HG02642 (cell line): Measurements from ENCODE around the gene PTBP2.
"Not testable (repeated sequence)": the region's sequence is repeated elsewhere in the genome, so short reads cannot be mapped to it uniquely, and the experiment has no call there.

Experiments
- ATAC-seq: cut with Tn5 transposase; IDR thresholded peaks from one replicate; pipeline ENCODE4 v1.9.1; 2021; ENCODE audit warnings: mild to moderate bottlenecking; ENCODE audit not compliant: unreplicated experiment, poor library complexity

The PTBP2 gene

DNA sequence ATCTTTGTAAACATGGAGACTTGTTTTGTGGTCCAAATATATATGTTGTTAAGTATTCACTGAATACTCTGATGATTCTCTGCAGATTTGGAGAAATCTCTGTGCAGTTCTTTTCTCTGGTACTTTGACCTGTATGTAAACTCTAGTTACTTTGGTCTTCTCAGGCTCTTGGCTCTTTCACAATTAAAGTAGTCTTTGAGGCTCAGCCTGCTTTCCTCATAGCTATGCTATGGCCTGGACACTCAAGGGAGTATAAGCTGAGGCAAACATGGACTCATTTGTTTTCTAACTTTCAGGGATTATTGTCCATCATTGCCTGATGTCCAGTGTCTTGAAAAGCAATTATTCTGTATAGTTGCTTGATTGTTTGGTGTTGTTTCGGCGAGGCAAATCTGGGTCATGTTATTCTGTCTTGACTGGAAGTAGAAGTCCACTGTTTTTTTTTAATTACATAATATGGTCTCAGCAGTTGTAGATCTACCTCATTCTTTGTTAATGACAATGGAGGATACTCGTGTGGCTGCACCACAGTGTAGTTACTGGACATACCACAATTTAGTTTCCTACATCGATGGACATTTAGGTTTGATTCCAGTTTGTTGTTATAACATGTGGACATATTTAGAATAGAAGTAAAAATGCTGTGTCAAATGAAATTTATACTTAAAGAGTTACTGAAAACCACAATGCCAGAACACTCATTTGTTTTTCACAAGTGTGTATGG, 9.2 kb downstream of the PTBP2 start:
- ATAC-seq: no peak

DNA sequence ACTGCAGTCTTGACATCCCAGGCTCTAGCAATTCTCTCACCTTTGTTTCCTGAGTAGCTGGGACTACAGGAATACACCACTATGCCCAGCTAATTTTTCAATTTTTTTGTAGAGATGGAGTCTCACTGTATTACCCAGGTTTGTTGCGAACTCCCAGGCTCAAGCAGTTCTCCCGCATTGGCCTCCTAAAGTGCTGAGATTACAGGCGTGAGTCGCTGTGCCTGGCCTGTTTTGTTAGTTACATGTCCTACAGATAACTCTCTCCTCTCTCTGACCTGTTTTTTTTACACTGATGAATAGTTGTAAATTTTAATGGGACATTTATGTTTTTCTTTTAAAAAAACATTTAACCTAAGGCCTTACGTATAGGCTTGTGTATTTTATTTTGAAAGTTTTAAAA, 19.8 kb downstream of the PTBP2 start:
- no peak for ATAC-seq

DNA sequence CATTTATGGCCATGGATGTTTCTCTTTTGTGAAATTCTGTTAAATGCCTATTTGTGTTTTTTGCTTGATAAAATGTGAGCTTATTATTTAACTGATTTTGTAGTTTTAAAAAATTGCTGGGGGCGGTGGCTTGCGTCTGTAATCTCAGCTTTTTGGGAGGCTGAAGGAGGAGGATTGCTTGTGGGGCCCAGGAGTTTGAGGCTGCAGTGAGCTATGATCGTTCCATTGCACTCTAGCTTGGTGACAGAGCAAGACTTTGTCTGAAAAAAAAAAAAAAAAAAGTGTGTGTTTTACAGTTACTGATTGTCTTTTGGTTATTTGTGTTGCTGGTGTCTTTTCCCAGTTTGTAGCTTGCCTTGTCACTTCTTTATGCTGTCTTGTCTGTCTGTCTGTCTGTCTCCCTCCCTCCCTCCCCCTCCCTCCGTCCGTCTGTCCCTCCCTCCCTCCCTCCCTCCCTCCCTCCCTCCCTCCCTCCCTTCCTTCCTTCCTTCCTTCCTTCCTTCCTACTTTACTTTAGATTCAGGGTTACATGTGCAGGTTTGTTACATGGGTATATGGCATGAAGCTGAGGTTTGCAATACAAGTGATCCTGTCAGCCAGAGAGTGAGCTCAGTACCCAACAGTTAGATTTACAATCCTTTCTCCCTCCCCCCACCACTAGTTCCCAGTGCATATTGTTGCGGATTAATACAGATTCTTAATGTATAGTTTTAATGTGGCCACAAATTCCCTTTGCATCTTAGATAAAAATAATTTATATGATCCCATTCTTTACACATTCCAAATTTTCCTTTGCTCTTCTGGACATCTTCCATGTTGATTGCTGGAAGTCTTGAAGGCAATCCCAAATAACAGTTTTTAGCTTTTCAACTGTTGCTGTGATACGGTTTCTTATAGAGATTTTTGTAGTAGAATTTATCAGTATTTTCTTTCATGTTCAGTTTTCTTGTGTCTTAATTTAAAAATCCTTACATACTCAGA, 25.1 kb downstream of the PTBP2 start:
- no peak for ATAC-seq

DNA sequence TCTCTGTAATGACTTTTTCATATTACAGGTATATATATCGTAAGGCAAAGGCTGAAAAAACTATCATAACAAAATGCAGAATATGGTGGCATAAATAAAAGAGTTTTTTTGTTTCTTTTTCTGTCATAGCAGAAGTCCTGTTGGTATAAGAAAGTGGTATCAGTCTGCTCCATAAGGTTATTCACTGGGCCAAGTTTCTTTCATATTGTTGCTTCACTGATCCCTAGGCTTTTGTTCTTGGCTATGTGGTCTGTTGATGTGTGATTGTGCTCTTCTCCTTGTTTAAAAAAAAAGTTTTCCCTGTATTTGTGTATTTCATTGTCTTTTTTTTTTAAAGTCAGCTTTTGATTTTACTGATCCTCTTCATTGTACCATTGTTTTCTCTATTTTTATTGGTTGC, 26.0 kb downstream of the PTBP2 start:
- no peak for ATAC-seq

DNA sequence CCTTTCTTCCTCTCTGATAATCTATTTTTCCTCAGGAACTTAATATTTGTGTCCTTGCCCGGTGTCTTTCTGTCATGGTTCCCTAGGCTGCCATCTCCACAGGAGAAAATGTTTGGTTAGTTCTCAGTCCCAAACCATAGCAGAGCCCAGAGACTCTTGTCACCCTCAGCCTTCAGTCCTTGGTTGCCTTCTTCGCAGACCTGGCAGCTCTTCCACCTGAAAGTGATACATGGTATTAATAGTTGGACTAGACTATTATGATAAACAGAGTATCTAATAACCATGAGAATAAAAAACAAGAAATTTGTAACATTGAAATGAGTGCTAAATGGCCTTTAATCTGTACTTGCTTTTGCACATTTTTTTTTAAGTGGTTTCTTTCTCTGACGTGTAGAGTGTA, 26.5 kb downstream of the PTBP2 start:
- no peak for ATAC-seq

DNA sequence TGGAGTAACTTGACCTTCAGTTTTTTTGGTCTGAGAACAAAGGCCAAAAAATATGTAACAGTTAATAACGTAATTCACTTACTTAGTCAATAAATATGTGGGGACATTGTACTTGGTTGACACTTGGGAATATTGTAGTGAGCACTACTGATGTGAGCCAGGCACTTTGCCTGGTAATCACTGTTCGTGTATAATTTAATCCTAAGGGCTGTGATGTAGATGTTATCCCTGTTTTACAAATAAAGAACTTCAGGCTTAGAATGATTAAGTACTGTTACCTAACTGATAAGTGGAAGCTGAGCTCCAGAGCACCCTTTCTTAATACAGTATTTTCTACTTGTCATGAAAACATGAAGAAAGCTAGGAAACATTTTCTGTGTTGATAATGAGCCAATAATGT, 28.0 kb downstream of the PTBP2 start:
- ATAC-seq: no peak

DNA sequence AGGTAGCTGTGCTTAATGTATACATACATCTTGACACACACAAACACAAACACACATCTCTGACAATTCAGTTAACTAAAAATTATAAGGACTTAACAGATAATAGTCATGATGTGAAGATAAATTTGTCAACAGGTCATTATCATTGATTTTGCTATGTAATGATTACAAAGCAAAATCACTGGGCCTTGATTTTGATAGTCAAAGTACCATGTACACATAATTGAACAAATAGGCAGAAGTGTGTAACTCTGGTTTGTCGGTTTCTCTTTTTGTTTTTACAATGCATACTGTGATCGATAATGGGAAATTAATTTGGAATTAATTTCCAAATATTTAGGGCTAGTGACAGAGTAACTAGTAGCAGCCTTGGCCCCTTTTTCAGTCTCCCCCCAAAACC, 30.8 kb downstream of the PTBP2 start:
- no peak for ATAC-seq

DNA sequence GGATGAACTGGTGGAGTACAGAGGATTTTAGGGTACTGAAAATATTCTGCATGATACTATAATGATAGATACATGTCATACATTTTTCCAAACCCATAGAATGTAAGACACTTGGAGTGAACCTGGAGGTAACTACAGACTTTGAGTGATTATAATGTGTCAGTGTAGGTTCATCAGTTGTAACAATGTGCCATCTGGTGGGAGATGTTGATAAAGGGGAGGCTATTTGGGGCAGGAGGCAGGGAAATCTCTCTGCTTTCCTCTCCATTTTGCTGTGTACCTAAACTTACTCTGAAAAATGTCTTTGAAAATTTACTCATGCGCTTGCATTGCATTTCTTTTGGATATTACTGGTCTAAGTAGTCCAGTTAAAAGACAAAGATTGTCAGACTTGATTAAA, 35.2 kb downstream of the PTBP2 start:
- ATAC-seq: no peak

DNA sequence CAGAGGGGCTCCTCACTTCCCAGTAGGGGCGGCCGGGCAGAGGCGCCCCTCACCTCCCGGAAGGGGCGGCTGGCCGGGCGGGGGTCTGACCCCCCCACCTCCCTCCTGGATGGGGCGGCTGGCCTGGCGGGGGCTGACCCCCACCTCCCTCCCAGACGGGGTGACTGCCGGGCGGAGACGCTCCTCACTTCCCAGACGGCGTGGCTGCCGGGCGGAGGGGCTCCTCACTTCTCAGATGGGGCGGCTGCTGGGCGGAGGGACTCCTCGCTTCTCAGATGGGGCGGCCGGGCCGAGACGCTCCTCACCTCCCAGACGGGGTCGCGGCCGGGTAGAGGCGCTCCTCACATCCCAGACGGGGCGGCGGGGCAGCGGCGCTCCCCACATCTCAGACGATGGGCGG, 41.0 kb downstream of the PTBP2 start:
- not testable (repeated sequence) for ATAC-seq

DNA sequence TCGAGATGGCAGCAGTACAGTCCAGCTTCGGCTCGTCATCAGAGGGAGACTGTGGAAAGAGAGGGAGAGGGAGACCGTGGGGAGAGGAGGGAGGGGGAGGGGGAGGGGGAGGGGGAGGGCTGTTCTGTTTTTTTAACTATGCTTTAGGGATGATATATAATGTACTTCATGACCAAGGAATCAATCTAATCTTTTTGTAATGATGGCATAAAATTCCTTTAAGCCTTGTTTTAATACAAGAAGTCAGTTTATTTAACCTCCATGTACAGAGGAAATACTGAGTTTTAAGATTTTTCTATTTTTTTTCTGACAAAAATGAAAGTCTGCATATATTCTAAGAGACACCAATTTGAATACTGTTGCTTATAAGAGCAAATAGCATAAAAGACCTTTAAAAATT, 41.9 kb downstream of the PTBP2 start:
- no peak for ATAC-seq

DNA sequence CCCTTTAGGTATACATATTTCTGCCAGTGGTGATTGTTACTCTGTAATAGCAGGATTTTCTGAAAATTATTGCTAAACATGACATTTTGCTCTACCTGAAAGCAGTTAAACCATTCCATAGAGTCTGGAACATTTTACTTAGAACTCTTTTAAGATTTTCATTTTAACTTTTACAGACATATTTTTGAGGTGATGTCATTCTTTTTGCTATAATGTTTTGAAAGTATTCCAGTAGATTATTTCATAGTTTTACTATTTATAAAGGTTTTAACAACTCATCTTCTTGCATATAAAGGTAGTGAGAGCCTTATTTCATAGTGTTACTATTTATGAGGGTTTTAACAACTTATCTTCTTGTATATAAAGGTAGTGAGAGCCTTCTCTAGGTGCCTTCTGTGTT, 42.9 kb downstream of the PTBP2 start:
- ATAC-seq: no peak

DNA sequence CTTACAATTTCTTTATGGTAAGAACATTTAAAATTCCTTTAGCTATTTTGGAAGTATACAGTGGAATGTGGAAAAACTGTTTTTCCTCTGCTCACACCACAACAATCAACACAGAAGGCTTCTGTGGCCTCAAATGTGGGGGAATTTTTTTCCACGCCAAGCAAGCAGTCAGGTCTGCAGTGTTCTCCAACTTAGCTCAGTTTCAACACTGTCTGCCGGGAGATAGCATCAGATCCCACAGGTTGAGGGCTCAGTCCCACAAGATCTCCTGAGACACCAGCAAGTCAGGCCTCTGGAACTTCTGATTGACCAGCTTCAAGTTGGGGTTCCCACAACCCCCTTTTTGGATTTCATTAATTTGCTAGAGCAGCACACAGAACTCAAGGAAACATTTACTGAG, 50.3 kb downstream of the PTBP2 start:
- ATAC-seq: no peak

DNA sequence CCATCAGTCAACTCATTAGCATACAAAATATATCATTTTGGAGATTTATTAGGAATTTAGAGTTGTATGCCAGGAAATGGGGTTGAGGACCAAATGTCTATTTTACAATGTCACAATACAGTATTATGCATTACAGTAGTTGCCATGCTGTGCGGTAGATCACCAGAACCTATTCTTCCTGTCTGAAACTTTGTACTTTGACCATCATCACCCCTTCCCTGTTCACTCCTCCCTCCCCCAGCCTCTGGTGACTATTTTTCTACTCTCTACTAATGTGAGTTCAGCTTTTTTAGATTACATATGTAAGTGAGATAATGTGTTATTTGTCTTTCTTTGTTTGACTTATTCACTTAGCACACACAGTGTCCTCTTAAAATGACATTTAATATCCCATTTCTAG, 50.8 kb downstream of the PTBP2 start:
- no peak for ATAC-seq

DNA sequence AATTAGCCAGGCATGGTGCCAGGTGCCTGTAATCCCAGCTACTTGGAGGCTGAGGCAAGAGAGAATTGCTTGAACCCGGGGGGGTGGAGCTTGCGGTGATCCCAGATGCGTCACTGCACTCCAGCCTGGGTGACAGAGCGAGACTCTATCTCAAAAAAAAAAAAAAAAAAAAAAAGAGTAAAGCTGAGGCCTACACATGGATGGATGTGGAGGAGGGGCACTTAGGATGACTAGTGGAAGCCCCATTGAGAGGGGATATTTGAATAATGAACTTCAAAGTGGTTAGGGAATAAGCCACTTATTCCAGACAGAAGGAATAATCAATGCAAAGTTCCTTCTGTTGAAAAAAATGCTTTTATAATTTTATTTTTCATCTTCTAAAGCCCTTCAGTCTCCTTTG, 51.4 kb downstream of the PTBP2 start:
- no peak for ATAC-seq

DNA sequence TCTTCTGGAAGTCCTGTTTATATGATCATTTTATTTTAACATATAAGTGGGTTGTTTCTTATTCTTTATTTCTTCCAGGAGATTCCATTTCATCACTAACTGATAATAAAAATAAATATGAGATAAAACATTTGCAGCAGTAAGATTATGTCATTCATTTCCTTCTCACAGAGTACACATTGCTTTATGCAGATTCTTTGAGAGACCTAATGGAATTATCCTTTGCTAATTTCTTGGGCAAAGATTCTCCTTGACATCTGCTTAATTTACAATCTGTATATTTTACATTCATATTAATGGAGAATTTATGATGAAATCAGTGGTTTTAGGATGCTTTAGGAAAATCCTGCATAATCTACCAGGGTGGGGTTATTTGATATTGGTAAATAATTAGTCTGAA, 60.6 kb downstream of the PTBP2 start:
- ATAC-seq: no peak

DNA sequence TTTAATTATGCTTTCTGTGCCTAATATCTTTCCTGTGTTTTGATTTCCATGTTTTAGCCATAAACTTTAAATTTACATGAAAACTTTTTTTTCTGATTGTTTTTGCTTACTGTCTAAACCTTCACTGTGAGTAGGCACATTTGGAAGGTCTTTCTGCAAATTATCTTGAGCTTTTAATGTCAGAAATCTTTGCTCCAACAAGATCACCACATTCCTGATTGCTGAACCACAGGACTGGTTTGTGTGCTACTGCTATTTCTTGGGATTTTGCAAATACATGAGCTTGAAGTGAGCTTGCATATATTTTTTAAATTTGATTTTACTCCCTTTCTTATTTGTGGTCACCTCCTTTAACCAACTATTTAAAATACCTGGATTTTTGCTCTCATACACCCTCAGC, 61.3 kb downstream of the PTBP2 start:
- no peak for ATAC-seq

DNA sequence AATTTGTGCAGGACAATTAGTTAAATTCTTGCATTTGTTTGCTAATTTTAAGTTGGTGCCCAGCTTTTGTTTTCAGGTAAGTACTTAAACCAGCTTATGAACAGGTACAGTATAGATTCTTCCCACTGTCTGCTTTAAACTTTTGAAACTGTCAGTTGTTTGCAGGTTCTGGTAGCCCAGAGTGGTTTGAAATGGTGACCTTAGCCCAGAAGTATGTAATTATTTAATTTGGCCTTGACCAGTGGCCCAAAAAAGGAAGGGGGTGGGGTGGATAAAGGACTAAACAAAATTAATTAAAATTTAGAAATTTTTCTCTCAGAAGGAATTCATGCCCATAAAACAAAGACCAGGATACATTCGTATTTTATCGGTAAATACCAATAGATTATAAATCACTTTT, 69.0 kb downstream of the PTBP2 start:
- ATAC-seq: no peak

DNA sequence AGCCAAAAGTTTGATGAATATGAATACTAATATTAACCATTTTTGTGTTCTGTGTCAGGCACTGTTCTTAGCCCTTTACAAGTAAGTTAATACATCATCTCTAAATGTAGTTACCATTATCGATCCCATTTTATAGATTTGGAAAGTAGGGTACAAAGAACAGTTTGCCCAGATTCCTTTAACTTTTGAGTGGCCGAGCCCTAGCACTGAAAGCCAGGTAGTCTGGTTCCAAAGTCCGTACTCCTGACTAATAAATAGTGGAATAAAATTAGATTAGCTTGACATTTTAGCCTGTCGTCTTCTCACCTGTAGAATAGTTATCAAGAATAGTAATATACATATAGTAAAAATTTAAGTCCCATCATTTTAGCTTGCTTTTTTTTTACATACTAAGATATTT, 70.6 kb downstream of the PTBP2 start:
- no peak for ATAC-seq

DNA sequence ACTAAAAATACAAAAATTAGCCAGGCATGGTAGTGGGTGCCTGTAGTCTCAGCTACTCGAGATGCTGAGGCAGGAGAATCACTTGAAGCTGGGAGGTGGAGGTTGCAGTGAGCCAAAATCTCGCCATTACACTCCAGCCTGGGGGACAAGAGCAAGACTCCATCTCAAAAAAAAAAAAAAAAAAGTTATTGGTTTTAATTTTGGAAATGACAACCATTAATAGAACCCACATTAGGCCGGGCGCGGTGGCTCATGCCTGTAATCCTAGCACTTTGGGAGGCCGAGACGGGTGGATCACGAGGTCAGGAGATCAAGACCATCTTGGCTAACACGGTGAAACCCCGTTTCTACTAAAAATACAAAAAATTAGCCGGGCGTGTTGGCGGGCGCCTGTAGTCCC, 80.1 kb downstream of the PTBP2 start:
- not testable (repeated sequence) for ATAC-seq

DNA sequence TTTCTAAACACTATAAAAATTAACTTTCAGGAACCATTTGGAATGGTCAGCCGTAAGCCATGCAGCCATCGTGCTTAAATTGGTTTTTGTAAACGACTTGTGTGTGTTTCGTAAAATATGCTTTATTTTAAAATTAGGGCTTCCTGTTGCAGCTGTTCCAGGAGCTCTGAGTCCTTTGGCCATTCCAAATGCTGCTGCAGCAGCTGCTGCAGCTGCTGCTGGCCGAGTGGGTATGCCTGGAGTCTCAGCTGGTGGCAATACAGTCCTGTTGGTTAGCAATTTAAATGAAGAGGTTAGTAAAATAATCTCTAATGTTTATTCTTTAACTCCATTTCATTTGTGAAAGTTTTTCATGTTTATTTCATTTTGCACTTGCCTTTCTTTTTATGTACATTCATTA, 83.1 kb downstream of the PTBP2 start:
- no peak for ATAC-seq

DNA sequence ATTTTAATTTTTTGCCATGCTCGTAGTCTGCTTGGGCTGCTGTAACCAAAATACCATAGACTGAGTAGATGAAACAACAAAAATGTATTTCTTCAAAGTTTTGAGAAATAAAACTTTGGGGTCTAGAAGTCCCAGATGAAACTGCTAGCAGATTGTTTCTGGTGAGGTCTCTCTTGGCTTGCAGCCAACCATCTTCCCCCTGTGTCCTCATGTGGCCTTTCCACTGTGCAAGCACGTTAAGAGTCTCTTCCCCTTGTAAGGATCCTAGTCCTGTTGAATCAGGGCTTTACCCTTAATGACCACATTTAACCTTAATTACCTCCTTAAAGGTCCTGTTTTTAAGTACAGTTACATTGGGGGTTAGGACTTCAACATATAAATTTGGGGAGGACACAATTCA, 86.6 kb downstream of the PTBP2 start:
- no peak for ATAC-seq

DNA sequence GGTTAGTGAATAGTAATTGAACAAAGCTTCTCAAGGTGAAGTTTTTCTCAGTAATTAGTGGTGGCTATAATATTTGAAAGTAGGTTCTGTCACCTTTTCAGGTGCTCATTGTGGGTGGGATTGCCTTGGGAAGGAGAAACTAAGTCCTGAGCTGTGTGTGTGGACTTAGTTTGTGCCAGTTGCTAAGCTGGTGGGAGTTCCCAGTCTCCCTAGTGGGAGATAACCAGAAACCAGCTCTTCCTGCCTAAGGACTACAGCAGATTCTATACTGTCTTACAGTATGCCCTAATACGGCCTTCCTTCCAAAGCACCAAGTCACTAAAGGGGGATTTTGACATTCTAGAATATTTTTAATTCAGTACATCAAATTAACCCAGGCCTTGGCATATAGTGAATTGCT, 94.3 kb downstream of the PTBP2 start:
- no peak for ATAC-seq
